Daoy (cell line): ENCODE data around the gene LYPD1. TPM values are rescaled to one million over a fixed set of nuclear protein-coding genes. Genes with fewer than 3 reads are reported as not detected.

Experiments
- DNase-seq: peaks from one replicate; pipeline ENCODE4 v3.0.0-alpha.2; 2015; ENCODE audit warnings: low read depth
- total RNA-seq: library from RNA; depleted of rRNA; stranded (reverse); fragments of >200 nt; shearing (Covaris generic); gene quantifications from 2 replicates; pipeline ENCODE4 v1.2.3, GENCODE V29; 2014

Gene LYPD1
- total RNA-seq, 1 experiment from 2014 or later, result 130 TPM

- peak; percentile 52 for DNase-seq
Measured at GRCh38 chr2:132668189-132668823, 1.7 kb downstream of the LYPD1 start.

- DNase-seq, result no peak
Measured at GRCh38 chr2:132667706-132668105, 2.3 kb downstream of the LYPD1 start.

GRCh38 chr2:132665401-132666140, 4.4 kb downstream of the LYPD1 start:
- DNase-seq, result no peak

GRCh38 chr2:132664096-132664495, 5.9 kb downstream of the LYPD1 start:
- DNase-seq, result no peak

GRCh38 chr2:132662732-132663131, 7.3 kb downstream of the LYPD1 start:
- DNase-seq, result no peak

- no peak for DNase-seq
Measured at GRCh38 chr2:132659331-132659730, 10.7 kb downstream of the LYPD1 start.

- no peak for DNase-seq
Measured at GRCh38 chr2:132656266-132656975, 13.6 kb downstream of the LYPD1 start.

GRCh38 chr2:132654968-132655367, 15.0 kb downstream of the LYPD1 start:
- no peak for DNase-seq

- no peak for DNase-seq
Measured at GRCh38 chr2:132654335-132654734, 15.7 kb downstream of the LYPD1 start.

GRCh38 chr2:132652474-132652873, 17.5 kb downstream of the LYPD1 start:
- no peak for DNase-seq

- peak; percentile 16 for DNase-seq
Measured at GRCh38 chr2:132651115-132652045, 18.6 kb downstream of the LYPD1 start.

- DNase-seq, result no peak
Measured at GRCh38 chr2:132646540-132647108, 23.4 kb downstream of the LYPD1 start.

- no peak for DNase-seq
Measured at GRCh38 chr2:132645722-132646539, 24.1 kb downstream of the LYPD1 start.

GRCh38 chr2:132645176-132645575, 24.8 kb downstream of the LYPD1 start:
- no peak for DNase-seq

- no peak for DNase-seq
Measured at GRCh38 chr2:132642415-132642814, 27.6 kb downstream of the LYPD1 start.

GRCh38 chr2:132641819-132642218, 28.2 kb downstream of the LYPD1 start:
- no peak for DNase-seq

GRCh38 chr2:132640116-132640515, 29.9 kb downstream of the LYPD1 start:
- DNase-seq, result no peak

- no peak for DNase-seq
Measured at GRCh38 chr2:132638313-132639040, 31.5 kb downstream of the LYPD1 start.

- no peak for DNase-seq
Measured at GRCh38 chr2:132636346-132636745, 33.7 kb downstream of the LYPD1 start.

- DNase-seq, result no peak
Measured at GRCh38 chr2:132633635-132634034, 36.4 kb downstream of the LYPD1 start.
